Spinal cord (tissue), 10 donors: ENCODE measurements around the gene FLNC. TPM values are rescaled to one million over a fixed set of nuclear protein-coding genes. Genes with fewer than 3 reads are reported as not detected.

Source experiments
- DNase-seq, 6 donors: peaks; one replicate each; pipeline versions ENCODE4 v3.0.0 to v3.0.0-alpha.2; 2013 to 2015; ENCODE audit warnings: low spot score in 6 of 6, low read depth in 4 of 6
- H3K27ac ChIP-seq: one replicate; pipeline ENCODE4 v1.5.1; 2013; ENCODE audit warnings: low read depth, low read length, control low read depth
- H3K27me3 ChIP-seq: one replicate; pipeline ENCODE4 v1.6.1; 2013; ENCODE audit warnings: low read length; ENCODE audit not compliant: control insufficient read depth, insufficient read depth
- H3K36me3 ChIP-seq: one replicate; pipeline ENCODE4 v1.6.1; 2013; ENCODE audit warnings: low read length; ENCODE audit not compliant: control insufficient read depth, insufficient read depth
- H3K4me1 ChIP-seq: one replicate; pipeline ENCODE4 v1.6.1; 2013; ENCODE audit warnings: low read length; ENCODE audit not compliant: control insufficient read depth, insufficient read depth
- H3K4me3 ChIP-seq: one replicate; pipeline ENCODE4 v1.5.1; 2013; ENCODE audit warnings: low read depth, low read length, control low read depth
- H3K9me3 ChIP-seq: one replicate; pipeline ENCODE4 v1.6.1; 2013; ENCODE audit warnings: low read length; ENCODE audit not compliant: control insufficient read depth, insufficient read depth
- WGBS: methylation state at CpG from one replicate; pipeline ENCODE4 v1.1.5; 2013; ENCODE audit warnings: missing lambda C conversion rate; ENCODE audit not compliant: insufficient coverage; 5-methylcytosine and 5-hydroxymethylcytosine counted together
- polyA plus RNA-seq, 2 donors: library from polyadenylated mRNA; unstranded; fragments of 120-200 nt; gene quantifications; one replicate each; pipeline ENCODE4 v1.2.1, GENCODE V29; 2013; ENCODE audit not compliant: insufficient read length in 2 of 2
- total RNA-seq, 2 donors: library from RNA; depleted of rRNA in 1 of 2; stranded (reverse); fragments of 120-200 nt in 1 of 2; fragments of >200 nt in 1 of 2; gene quantifications; one replicate each; pipeline versions ENCODE4 v1.2.3 to v1.2.4, GENCODE V29; 2013 to 2014
- donor health status: healthy.

The FLNC gene
- total and polyA plus RNA-seq, 4 donors, result 77.8 to 187 (median 139) TPM

DNA sequence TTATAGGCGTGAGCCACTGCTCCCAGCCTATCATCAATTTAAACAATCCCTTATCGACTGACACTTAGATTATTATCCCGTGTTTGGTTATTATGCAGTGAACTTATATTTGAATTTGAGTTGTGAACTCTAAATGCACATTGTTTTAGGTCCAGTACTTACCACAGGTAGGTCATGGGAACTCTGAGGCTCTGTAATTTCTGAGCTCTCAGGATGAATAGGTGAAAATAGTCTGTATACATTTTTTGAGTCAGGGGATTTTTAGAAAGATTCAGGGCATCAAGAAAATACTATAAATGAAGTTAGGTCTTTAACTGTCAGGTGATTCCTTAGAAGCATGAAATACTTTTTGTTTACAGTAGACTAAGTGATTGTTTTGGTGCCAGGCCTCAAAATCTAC is 29.6 kb upstream of the FLNC start:
- Histone ChIP-seq H3K27ac (no peak overlapping the region), H3K4me1 (peaks cover 10% of the 10 kb centered on the region), H3K4me3 (no peak overlapping the region), H3K9me3 (no peaks in the 10 kb centered on the region), H3K36me3 (peaks cover 37% of the 10 kb centered on the region), H3K27me3 (no peaks in the 10 kb centered on the region)
- DNase-seq, result no peak
- no CpG with 5 or more reads among the region's 3 CpGs for WGBS

DNA sequence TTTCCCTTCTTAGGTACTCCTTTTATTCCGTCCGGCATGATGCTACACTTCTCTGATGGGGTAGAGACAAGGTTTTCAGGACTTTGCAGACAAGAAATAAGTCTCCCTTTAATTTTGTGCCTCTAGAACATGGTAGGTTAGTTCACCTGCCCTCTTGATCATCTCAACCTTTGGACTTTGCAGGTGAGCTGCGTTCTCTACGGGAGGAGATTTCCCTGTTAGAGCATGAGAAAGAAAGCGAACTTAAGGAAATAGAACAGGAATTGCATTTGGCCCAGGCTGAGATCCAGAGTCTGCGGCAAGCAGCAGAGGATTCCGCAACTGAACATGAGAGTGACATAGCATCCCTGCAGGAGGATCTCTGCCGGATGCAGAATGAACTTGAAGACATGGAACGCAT is 29.2 kb upstream of the FLNC start:
- peaks cover 38% of the 10 kb centered on the region for H3K36me3 ChIP-seq
- peaks cover 10% of the 10 kb centered on the region for H3K4me1 ChIP-seq
- H3K27me3 ChIP-seq, result no peaks in the 10 kb centered on the region
- no peak overlapping the region for H3K4me3 ChIP-seq
- peak overlapping the region; percentile 64 for H3K27ac ChIP-seq
- 97% methylated on average over 7 of the region's 9 CpGs for WGBS
- H3K9me3 ChIP-seq, result no peaks in the 10 kb centered on the region
- DNase-seq, result no peak

DNA sequence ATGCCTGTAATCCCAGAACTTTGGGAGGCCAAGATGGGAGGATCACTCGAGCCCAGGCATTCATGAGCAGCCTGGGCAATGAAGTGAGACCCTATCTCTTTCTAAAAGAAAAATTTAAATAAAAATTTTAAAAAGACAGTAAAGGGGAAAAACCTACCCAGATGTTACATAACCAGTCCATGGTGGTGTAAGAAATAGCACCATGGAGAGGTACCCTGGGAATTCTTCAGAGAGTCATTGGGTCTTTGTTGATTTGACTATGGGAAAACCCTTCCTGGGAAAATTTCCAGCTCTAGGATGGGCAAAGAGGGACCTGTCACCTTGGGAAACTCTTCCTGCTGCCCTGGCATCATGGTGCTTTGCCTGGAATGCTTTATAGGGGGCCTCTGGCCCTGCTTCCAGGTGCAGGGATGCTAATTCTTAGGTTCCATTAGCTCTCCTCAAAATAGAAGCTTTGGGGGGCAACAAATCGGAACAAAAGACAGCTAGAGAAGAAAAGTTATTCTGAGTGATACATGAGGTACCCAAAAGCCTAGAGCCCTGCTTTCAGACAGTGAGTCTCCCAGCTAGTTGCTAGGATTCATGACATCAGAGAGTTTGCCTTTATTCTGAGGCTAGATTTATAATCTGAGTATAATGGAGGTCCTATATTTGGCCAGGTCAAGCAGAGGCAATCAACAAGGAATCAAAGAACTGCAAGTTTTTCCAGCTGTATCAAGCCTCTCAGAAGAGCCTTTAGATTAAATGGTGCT is 28.4 kb upstream of the FLNC start:
- H3K4me3 ChIP-seq, result no peak overlapping the region
- no peaks in the 10 kb centered on the region for H3K9me3 ChIP-seq
- H3K27me3 ChIP-seq, result no peaks in the 10 kb centered on the region
- DNase-seq, result peak in 3 of 6 donors; percentile 53 to 82 (median 68)
- 75% methylated on average over 1 of the region's 2 CpGs for WGBS
- H3K36me3 ChIP-seq, result peaks cover 44% of the 10 kb centered on the region
- H3K4me1 ChIP-seq, result peaks cover 10% of the 10 kb centered on the region
- peak overlapping the region; percentile 64 for H3K27ac ChIP-seq

DNA sequence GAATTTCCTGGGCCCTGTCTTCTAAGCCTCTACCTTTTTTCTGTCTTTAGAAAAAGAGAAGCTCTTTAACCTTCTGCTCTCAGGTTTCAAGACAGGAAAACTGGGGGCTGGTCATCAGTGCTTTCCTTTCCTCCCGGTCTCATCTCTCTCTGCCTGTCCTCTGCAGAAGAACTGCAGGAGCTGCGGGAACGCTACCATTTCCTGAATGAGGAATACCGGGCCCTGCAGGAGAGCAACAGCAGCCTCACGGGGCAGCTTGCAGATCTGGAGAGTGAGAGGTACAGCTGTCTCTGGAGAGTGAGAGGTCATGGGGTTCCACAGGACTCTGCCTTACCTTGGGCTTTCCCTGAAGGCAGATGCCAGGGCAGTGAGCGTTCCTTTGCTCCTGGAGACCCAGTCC is 25.7 kb upstream of the FLNC start:
- Histone ChIP-seq H3K27ac (no peak overlapping the region), H3K27me3 (no peaks in the 10 kb centered on the region), H3K4me3 (no peak overlapping the region), H3K9me3 (no peaks in the 10 kb centered on the region), H3K36me3 (peaks cover 53% of the 10 kb centered on the region), H3K4me1 (peaks cover 10% of the 10 kb centered on the region)
- DNase-seq, result no peak
- WGBS, result 68% methylated on average over 3 of the region's 6 CpGs

DNA sequence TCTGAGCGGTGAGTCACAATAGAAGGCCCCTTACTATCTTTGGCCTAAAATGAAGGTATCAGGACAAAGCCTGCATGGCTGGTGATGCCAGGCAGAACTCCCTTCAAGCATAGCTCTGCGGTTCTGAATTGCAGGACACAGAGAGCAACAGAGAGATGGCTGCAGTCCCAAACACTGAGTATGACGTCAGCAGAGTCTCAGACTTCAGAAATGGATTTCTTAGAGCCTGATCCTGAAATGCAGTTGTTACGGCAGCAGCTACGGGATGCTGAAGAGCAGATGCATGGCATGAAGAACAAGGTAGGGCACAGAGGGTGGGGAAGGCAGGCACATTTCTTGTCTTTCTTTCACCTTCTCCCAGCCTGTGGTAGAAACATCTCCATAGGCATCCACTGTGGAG is 25.0 kb upstream of the FLNC start:
- WGBS, result 90% methylated on average over 5 of the region's 5 CpGs
- Histone ChIP-seq H3K4me1 (peaks cover 10% of the 10 kb centered on the region), H3K27me3 (no peaks in the 10 kb centered on the region), H3K36me3 (peaks cover 55% of the 10 kb centered on the region), H3K4me3 (no peak overlapping the region), H3K9me3 (no peaks in the 10 kb centered on the region), H3K27ac (no peak overlapping the region)
- DNase-seq, result no peak

DNA sequence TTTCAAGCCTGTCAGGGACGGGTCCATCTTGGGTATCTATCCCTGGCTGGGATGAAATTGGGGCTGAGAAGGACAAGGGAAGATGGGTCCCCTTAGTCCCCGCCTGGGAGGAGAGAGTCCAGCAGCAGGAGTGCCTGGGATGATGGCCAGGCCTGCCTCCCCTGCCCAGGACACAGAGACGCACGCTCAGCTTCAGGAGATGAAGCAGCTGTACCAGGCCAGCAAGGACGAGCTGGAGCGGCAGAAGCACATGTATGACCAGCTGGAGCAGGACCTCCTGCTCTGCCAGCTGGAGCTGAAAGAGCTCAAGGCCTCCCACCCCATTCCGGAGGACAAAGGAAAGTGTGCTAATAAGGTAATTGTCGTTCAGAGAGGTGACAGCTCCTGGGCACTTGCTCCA is 23.0 kb upstream of the FLNC start:
- no peak for DNase-seq
- H3K27me3 ChIP-seq, result no peaks in the 10 kb centered on the region
- H3K36me3 ChIP-seq, result peaks cover 62% of the 10 kb centered on the region
- 53% methylated on average over 8 of the region's 8 CpGs for WGBS
- peaks cover 13% of the 10 kb centered on the region for H3K4me1 ChIP-seq
- no peaks in the 10 kb centered on the region for H3K9me3 ChIP-seq
- H3K4me3 ChIP-seq, result no peak overlapping the region
- H3K27ac ChIP-seq, result no peak overlapping the region

DNA sequence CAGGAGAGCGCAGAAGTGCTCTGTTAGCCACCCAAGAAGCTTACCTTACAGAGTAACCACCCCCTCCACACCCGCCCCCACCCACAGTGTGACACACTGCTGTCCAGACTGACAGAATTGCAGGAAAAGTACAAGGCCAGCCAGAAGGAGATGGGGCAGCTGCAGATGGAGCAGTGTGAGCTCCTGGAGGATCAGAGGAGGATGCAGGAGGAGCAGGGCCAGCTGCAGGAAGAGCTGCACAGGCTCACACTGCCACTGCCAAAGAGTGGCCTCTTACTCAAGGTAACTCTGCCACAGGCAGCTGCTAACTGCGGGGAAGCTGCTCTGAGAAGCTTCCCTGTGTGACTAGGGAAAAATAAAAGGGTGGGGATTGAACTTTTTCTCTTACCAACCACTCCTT is 20.8 kb upstream of the FLNC start:
- peaks cover 68% of the 10 kb centered on the region for H3K36me3 ChIP-seq

DNA sequence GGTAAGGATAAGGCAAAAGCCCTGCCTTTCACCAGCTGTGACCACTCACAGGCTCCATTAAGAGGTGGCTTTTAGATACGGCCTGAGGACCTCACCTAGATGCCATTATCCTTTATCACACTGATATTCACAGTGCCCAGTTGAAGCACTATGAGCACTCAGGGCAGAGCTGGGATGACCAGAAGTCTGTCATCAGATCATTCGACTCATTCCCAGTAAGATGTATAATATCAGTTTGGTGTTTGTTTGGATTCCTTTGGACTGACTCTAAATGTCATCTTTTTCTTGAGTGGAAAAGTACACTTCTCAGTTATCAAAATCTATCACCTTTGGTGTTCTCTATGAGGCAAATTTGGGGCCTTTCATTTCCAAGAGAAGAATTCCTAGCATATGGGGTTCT is 19.7 kb upstream of the FLNC start:
- H3K36me3 ChIP-seq, result peaks cover 62% of the 10 kb centered on the region
- no peak overlapping the region for H3K27ac ChIP-seq
- 100% methylated on average over 1 of the region's 2 CpGs for WGBS

More for the DNA sequence above, 20.8 kb upstream of the FLNC start:
- no peak for DNase-seq
- WGBS, result 100% methylated on average over 1 of the region's 3 CpGs
- Histone ChIP-seq H3K27me3 (no peaks in the 10 kb centered on the region), H3K4me1 (peaks cover 20% of the 10 kb centered on the region), H3K9me3 (no peaks in the 10 kb centered on the region), H3K4me3 (no peak overlapping the region), H3K27ac (no peak overlapping the region)

DNA sequence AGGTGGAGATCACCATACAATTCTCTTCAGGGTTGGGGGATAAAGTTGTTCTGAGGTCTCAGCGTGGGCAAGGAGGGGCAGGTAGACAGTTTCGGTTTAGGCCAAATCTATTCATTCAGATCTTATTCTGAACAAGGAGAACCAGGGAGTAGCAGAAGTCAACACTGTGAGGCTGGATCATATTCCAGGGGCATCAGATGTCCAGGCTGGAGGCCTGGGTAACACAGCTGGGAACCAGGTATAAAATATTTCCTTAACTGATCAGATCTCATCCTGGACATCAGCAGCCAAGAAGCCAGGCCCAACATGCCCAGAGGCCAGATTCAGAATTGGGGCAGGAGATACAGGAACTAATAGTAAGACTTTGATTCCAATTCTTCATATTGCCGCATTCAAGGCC is 19.2 kb upstream of the FLNC start:
- Histone ChIP-seq H3K9me3 (no peaks in the 10 kb centered on the region), H3K4me3 (no peak overlapping the region), H3K4me1 (peaks cover 25% of the 10 kb centered on the region), H3K27me3 (no peaks in the 10 kb centered on the region), H3K36me3 (peaks cover 57% of the 10 kb centered on the region), H3K27ac (no peak overlapping the region)
- 96% methylated on average over 3 of the region's 3 CpGs for WGBS
- no peak for DNase-seq

More for the DNA sequence above, 19.7 kb upstream of the FLNC start:
- Histone ChIP-seq H3K9me3 (no peaks in the 10 kb centered on the region), H3K4me1 (peaks cover 25% of the 10 kb centered on the region), H3K4me3 (no peak overlapping the region), H3K27me3 (no peaks in the 10 kb centered on the region)
- no peak for DNase-seq
